Stimulated activated CD4-positive, alpha-beta T cell treated with anti-CD3 and anti-CD28 coated beads, Interleukin-12 subunit alpha, Interleukin-12 subunit beta, amount 100 ng/mL, for 4 hours (primary cell): ENCODE measurements around the gene VPS45.
A peak's percentile ranks its signal among the peaks of the same experiment; 100 is the strongest.

Experiments used
- DNase-seq: peaks from one replicate; pipeline ENCODE4 v3.0.0-alpha.2; 2020

VPS45 gene

GRCh38 chr1:150076066-150076465 lies 8.5 kb downstream of the VPS45 start:
- DNase-seq, result no peak

DNA sequence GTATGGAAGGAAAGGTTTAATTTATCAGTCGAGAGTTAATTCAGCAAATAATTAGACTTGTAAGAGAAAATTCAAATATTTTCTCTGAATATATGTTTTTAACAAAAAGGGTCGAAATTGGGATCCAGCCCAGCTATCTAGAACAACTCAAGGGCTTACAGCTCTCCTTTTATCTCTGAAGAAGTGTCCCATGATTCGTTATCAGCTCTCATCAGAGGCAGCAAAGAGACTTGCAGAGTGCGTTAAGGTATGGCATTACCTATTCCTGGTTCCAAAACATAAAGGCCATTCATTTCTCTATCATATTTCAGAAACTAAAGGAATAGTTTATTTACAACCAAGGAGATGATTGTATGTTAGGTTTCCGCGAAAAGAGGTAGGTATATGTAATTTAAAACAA lies 9.4 kb downstream of the VPS45 start:
- no peak for DNase-seq

DNA sequence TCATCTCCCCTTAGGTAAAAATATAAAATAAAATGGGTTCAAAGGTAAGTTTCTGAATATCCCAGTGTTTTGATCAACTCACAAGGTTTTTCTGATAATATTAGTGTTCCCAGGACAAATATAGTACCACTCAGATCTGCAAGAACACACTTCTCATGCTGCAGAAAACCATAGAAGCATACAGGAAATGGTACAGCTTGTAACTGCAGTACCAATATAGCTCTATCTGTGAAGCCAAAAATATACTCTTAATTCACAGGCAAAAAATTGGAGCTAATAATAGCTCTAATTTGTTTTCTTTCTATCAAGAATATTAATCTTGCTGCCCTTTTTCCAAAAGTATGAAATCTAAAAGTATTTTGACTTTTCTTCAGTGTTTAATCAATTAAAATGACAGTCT lies 13.2 kb downstream of the VPS45 start:
- DNase-seq, result no peak

GRCh38 chr1:150082494-150082893 lies 14.9 kb downstream of the VPS45 start:
- no peak for DNase-seq

DNA sequence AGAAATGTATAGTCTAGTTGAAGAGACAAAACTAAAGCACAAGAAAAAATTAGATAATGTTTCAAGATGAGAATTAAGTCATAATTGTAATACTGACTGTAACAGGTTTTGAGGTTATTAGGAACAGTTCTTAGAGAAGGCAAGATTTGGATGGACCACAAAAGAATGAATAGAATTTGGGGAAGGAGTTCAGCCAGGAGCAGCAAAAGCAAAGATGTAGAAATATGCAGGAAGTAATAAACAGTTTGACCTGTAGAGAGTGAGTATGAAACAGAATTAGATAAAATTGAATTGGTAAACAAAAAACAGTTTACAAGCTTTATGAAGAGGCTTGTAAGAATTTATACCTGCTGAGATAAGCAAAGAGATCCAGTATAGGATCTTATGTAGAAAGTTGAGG lies 16.3 kb downstream of the VPS45 start:
- no peak for DNase-seq

DNA sequence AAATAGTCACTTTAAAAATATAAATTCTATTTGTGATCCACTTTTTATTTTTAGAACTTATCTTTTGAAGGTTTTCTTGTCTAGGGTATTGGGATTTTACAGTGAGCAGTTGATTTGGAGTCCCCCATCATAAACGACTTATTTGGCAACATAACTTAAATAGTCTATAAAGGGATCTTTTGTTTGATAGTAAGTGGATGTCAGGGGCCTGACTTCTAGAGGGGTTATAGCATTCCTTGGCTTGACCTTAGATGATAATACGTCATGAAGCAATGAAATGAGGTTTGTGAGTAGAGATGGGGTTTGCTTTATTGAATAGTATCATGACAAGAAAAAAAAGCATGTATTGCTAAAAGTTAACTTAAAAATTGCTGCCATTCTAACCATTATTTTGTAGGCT lies 17.8 kb downstream of the VPS45 start:
- DNase-seq, result no peak

DNA sequence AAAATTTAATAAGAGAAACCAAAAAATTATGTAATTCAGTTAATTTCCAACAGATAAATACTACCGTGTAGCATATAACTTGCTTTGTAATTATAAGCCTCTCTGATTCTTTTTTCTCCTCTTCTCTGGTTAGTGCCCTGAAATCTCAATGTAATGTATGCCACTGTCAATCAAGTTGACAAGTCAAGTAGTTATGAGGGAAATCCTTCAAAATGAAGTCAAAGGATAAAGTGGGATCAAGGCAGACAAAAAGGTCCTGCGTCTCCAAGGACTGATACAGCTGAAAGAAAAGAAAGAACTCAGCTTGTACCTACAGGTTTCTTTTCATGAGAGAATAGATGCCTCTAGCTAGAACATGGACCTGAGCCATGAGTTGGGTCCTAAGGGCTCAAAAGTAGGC lies 19.8 kb downstream of the VPS45 start:
- DNase-seq, result no peak

DNA sequence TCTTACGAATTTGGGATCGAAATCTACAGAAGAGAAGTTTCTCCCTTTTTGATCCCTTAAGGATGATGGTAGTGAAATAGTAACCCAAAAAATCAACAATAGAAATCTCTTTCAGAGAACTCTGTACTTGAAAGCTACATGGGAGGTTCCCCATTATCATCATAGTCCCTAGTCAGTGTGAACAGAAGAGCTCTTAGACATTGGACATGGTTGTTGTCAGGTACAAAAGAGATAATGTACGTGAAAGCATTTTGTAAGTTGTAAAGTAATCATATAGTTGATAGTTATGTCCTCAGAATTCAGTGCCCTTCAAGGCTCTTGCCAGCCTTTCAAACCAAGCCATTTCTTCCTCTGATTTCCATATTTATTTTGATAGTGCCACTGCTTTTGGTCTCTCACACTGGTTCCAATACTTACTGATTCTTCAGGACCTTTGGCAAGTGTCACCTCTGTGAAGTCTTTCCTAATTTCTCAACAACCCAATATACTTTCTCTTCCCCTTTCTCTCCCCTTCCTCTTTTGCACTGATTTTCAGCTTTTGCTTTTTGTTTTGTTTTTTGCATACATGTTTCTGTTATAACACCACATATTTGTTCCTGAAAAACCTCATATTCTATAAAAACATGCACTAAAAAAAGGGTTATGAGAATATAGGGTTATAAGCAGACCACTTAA lies 22.4 kb downstream of the VPS45 start:
- DNase-seq, result no peak

- DNase-seq, result no peak
Measured at GRCh38 chr1:150092180-150092791, 24.7 kb downstream of the VPS45 start.

DNA sequence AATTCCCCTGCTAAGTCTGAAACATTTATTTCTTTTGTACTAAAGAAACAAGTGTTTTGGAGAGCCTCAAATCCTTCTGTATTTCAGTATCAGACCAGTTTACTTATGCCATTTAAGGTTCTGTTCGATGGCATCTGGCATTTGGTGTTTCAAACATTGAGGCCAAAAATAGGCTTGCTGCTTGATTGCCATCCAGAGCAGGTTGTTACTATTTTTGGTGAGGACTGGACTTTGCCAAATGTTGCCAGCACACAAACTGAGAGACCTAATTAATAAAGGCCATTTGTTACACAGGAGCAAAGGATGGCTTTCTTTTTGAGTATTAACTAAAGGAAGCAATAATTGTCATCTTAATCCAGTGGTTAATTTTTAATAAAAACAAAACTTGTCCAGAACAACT lies 26.2 kb downstream of the VPS45 start:
- no peak for DNase-seq

DNA sequence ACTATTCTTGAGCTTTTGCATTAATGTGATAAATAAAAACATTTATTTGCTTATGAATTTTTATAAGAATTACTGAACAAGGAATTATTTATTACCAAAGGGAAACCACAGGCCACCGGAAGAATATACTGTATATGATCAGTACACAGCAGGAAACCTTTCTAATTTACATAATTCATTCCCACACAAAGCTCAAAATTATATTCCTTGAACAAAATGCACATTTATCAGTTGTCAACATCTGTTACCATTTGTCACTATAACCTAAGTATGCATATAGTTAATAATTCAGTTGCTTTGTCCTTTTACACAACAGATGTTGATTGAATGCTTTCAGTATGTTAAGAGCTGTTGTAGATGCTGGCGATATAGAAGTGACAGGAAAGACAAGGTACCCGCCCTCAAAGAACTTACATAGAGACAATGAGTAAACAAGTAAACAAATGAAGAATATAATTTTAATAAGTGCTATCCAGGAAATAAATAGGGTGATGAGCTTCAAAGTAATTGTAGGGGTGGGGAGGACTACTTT lies 27.2 kb downstream of the VPS45 start:
- no peak for DNase-seq

GRCh38 chr1:150102986-150103385 lies 35.4 kb downstream of the VPS45 start:
- no peak for DNase-seq

GRCh38 chr1:150106341-150106740 lies 38.8 kb downstream of the VPS45 start:
- DNase-seq, result no peak

GRCh38 chr1:150109586-150109985 lies 42.0 kb downstream of the VPS45 start:
- DNase-seq, result no peak

DNA sequence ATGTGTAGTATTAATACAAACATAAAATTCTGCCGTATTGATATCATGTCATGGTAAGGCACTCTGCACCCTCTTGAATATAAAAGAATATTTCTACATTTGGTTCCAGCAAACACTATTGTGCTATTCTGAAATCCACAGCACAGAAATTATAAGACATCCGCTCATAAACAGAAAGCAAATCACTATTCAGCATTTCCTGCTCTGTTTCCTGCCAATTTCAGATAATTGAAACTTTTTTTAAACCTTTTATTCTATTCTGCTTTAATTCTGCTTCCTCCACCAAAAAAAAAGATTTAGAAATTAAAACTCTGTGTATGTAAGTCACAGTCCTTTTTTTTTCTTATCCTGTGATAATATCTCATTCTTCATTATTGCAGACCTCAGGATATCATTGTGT lies 42.5 kb downstream of the VPS45 start:
- no peak for DNase-seq

DNA sequence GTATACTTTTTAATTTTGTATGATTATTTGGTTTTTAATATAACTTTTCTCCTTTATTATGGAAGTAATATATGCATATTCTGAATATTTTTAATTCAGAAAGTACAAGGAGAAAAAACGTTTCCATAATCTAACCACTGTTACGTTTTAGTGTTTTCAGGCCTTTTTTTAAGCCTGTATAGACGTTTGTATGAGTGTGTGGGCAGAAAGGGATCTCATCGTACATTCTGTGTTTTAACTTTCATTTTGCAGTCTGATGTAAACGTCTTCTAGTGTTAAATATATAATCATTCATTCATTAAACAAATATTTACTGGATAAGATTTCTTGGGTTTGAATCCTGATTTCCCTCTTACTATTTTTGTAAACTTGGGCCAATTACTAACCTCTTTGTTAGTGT lies 44.1 kb downstream of the VPS45 start:
- DNase-seq, result no peak

DNA sequence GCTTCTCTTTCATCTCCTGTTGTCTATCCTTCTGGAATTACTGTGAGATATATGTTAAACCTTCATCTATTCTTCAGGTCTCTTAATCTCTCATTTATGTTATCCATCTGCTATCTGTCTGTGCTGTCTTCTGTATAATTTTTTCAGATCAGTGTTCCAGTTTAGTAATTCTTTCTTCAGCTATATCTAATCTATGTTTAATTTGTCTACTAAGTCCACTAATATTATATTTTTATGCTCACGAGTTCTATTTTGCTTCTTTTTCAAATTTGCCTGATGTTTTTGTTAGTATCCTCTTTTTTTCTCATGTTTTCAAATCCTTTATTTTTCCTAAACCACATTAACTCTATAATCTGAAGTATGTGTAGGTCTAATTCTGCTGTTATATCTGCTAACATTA lies 47.5 kb downstream of the VPS45 start:
- no peak for DNase-seq

DNA sequence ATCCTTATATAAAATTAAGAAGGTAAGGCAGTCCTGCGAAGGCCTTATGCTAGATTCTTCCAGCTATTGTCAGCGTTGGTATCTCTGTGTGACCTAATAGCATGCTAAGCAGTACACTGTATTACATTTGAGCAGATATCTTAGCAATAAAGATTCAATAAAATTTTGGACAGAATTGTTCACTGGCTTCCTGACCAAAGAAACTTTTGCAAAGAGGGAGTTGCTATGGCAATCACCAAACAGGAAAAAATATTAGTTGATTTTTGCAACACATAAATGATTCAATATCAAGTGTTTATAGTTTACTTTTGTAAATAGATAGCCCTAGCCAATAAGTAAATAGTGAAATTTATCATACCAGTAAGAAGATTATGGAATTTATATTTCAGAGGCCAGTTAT lies 51.1 kb downstream of the VPS45 start:
- DNase-seq, result no peak

- no peak for DNase-seq
Measured at GRCh38 chr1:150121236-150121862, 53.8 kb downstream of the VPS45 start.

- no peak for DNase-seq
Measured at GRCh38 chr1:150126811-150127210, 59.2 kb downstream of the VPS45 start.

DNA sequence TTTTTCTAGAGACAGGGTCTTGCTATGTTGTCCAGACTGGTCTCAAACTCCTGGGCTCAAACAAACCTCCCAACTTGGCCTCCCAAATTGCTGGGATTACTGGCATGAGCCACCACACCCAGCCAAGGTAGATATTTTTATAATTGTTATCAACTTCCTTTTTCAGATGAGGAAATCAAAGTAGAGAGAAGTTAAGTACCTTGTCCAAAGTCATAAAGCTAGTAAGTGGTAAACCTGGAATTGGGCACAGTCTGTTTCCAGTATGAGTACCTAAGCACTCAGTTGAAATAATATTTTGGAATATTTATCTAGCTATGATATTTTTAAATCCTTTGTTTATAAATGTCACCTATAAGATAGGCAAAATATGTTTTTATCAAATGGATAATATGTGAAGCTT lies 59.9 kb downstream of the VPS45 start:
- no peak for DNase-seq

GRCh38 chr1:150127868-150128267 lies 60.3 kb downstream of the VPS45 start:
- DNase-seq, result peak; percentile 42

DNA sequence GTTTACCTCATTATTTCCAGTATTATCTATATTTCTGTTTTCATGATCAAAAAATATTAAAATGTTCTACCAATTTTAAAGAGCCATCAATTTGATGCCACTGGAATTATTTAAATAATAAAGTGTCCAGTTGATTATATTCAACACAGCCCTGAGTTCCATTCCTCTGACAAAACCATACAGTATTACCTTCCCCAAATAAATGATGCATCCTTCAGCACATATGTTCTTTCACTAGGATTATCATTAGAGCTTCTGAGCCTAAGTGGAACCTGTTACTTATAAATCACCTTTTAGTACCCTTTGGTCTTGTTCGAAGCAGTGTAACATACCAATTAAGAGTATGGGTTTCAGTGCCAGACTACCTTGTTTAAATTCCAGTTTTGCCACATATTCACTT lies 64.8 kb downstream of the VPS45 start:
- no peak for DNase-seq

GRCh38 chr1:150134537-150134936 lies 67.0 kb downstream of the VPS45 start:
- no peak for DNase-seq
